Activated T-cell treated with anti-CD3 and anti-CD28 coated beads for 1 hour (primary cell): Measurements from ENCODE around the gene CAMTA1.

ENCODE experiments used
- DNase-seq: peaks from one replicate; pipeline ENCODE4 v3.0.0-alpha.2; 2020; ENCODE audit warnings: low read depth

CAMTA1 gene

DNA sequence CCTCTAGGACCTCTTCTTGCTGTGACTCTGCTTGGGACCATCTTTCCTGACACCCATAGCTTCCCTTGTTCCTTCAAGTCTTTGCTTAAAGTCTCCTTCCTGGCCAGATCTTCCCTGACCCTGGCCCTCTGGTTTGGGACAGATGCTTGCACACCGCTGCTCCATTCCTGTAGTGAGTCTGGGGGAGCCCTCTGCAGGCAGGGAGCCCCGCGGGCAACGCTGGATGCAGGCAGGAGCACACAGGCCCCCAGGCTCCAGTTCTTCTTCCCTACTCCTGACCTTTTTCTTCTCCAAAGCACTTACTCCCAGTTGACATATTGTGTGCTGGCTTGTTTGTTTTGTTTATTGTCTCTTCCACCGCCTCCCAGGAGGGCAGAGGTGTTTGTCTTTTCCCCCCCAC, 413.4 kb downstream of the CAMTA1 start:
- DNase-seq = no peak

DNA sequence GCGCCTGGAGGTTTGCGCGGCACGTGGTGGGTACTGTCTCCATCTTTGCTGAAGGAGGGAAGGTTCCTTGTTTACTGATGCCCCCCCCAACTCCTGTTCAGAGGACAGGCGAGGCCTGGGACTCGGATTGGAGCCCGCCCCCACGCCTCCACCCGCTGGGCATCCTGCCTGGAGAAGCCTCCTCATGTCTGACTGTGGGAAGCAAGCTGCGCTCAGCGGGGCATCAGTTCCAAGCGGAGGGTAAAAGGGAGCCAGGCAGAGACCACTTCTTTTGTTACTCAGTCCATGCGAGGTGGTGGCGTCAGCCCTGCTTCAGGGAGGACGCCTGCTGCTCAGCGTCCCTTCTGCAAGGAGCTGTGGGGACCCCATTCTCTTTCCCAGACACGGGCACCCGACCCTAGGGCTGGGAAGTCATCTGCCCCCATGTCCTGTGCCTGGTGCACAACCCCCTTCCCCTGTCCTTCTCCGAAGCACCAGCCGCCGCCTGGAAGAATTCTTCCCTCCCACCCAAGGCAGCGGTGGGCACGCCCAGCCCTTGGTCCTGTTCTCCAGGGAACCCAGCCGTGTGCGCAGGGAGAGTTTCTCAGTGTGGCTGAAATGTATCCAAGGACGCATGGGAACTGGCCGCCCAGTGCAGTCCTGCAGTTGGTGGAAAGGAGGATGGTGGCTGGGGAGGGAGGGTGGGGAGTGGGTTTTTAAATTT, 414.0 kb downstream of the CAMTA1 start:
- no peak for DNase-seq

DNA sequence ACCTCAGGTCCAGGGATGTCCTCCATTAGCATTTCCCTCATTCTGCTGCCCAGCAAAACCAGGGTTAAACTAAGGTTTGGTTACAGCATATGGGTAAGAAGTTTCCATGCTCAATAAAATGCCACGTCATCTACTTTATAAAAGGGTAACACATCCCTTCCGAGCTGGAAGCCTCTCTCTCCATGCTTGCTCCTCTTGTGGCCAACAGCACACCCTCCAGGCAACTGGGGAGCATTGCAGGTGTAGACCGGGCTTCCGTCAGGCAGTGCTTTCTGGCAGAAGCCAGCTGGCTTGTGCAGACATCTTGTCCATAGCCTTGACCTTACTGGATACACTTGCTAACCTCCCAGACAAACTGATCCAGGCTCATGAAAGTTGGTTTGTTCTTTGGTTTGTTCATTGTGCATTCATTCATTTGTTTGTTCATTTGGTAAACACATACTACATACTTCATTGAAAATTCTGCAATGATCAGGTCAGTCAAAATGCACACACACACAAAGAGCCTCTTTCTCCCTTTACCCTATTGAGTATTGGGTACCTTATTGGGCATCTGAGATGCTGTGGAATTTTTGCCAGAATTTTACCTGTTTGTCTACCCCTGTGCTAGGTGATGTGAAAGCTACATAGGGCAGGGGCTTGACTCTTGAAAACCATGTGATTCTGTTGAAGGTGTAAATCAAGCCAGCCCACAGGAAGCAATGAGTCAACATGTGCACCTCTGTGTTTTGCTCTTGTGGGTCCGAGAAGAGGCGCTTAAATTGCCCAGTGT, 422.8 kb downstream of the CAMTA1 start:
- DNase-seq = no peak

DNA sequence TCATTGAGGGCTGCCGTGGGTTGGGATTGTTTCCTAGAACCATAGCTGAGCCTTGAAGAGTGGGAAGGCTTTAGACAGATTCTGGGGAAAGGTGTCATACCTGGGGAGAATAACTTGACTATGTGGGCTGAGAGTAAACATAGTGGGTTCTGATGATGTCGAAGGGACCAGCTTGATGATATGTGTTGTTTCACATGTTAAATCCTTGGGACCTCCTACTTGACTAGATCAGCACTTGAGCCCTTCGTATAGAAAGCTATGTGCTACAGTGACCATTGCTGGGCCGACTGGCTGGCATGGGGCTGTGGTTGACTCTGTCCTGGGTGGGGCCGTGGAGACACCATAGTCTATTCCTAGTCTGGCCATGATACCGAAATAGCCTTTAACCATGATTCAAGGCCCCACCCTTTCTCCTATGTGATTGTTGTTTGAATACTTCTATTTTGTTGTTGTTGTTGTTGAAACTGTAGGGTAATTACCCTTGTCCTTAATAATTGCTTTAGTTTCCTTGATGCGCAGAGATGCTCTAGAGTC, 423.5 kb downstream of the CAMTA1 start:
- DNase-seq = no peak

DNA sequence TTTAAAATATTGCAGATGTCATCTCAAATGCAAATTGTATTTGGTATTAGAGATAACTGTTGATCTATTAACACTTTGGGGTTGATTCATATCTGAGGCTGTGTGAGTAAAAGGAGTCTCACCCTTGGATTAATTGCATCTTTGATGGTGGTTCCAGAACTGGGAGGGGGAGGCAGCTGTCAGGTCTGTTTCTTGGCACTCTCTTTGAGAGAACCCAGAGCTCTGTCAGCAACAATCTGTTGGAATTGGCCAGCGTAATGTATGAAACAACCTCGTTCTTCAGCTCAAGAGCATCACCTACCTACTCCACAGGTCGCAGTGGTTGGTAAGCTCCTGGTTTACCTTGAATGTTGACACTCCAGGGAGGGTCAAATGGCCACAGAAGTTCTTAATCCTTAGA, 424.1 kb downstream of the CAMTA1 start:
- DNase-seq = no peak

DNA sequence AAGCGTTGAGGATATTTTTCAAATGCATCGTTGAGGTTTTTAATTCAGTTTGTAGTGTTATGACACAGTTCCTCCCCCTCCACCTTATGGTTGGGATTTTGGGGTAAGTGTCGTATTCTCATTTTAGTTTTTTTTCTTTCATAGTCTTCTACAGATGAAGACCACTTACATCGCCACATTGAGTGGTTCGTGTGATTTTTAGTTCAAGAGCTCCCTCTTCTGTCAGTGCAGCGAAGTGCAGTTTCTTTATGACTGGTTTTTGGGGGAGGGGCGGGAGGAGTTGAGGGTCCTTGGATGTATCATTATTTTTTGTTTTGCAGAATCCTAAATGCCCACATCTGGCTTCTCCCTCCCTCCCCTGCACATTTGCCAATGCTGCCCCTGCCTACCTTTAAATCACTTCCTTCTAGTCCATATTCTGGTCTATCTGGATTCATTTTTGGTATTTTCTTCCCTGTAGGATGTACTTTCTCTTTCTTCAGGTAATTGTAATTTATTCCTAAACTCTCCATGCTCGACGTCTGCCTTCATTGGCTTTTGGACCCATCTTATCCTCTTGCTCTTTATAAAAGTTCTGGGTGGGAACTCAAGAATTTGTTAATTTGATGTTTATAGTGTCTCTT, 433.1 kb downstream of the CAMTA1 start:
- no peak for DNase-seq

DNA sequence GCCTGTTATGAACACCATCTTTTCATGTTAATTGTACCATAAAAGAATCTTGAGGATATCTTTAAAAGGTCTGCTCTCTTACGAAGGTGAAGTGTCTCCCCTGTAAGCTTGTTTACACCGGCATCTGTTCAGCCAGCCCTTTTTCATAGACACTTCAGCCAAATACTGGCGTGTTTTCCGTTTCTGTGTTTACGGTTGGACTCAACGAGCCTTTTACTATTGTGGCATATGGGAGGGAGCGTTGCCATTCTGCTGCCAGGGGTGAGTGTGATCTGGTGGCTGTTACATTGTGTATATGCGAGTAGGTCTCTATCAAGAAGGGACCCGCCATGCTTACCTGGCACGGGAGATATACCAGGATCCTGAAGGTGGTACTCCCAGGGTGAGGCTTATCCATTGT, 433.8 kb downstream of the CAMTA1 start:
- no peak for DNase-seq

DNA sequence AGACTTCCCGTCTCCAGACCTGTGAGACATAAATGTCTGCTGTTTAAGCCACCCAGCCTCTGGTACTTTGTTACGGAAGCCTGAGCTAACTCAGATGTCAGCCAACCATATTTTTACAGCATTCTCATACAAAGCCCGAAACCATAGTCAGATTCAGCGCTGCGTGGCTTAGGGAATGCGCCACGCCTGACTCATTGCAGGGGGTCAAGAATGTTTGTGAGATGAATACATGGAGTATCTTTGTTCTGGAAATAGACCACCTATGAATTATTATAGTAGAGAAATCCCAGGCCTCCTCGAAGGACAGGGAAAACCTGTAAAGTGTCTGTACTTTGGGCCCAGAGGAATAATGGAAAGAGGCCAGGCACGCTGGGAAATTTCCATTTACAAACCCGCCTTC, 434.8 kb downstream of the CAMTA1 start:
- no peak for DNase-seq

DNA sequence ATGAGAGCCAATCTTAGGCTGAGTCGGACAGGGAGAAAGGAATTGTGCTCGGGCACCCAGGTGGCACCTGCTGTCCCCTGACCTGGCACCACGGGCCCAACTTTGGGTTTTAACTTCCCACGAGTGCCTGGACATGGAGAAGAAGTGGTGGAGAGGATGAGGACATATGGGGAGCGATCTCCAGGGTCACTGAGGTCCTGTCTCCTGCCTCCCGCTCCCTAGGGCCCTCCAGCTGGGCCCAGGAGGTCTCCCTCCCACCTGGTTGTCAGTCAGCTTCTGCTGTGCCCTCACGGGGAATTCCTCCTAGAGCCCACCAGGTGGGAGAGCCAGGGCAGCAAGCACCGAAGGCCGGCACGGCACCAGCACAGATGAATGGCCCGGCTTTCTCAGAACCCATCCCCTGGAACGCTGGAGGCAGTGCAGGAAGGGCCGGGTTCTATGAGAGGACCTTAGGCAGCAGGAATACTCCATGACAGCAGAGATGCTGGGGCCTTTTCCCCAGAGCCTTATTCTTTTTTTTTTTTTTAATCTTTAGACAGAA, 435.5 kb downstream of the CAMTA1 start:
- DNase-seq = no peak

DNA sequence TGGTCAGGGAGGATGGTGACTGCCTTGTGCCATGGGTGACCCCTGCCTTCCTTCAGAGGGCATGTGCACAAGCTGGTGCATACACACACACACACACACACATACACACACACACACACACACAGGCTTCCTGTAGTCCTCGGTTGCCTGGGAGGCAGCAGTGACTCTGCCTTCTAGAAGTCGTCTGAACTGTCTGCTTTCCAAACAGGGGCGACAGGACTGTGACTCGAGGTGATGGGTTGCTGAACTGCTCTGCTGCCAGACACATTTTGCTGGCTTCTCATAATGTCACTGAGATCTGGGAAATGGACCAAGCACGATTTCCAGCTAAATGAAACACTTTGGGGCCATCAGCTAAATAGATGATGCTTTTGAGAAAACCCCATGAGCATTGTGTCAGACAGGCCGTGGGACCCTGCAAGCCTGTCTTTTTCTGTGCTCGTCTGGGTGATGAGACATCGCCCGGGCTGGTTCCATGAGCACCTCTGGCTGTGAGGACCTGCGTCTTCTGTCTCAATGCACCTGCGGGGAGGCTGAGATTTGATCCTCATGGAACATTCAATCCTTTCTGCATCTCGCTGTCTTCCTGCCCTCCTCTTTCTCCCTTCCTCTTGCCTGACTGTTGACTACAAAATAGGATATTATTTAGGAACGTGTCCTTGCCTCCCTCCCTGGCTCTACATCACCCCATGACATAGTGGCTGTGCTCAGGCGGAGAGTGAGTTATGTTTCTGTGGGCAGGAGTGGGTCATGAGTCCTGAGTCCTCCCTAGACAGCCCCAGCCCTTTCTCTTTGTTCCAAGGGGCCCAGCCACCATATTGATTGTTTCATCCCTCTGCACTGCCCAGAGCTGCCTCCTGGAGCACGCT, 436.8 kb downstream of the CAMTA1 start:
- DNase-seq = no peak

DNA sequence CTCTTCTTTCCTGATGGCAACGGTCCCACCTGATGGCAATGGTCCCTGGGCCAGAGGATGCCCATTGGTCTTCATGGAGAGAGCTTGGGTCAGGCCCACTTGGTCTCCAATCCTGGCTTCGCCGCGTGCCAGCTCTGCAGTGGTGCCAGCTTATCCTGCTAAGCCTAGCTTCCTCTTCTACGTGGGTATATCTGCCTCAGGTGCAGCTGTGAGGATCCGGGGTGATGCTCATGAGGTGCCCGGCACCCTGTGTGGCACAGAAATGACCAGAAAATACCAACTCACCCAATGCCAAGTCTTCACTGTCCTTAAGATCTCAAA, 437.4 kb downstream of the CAMTA1 start:
- no peak for DNase-seq

DNA sequence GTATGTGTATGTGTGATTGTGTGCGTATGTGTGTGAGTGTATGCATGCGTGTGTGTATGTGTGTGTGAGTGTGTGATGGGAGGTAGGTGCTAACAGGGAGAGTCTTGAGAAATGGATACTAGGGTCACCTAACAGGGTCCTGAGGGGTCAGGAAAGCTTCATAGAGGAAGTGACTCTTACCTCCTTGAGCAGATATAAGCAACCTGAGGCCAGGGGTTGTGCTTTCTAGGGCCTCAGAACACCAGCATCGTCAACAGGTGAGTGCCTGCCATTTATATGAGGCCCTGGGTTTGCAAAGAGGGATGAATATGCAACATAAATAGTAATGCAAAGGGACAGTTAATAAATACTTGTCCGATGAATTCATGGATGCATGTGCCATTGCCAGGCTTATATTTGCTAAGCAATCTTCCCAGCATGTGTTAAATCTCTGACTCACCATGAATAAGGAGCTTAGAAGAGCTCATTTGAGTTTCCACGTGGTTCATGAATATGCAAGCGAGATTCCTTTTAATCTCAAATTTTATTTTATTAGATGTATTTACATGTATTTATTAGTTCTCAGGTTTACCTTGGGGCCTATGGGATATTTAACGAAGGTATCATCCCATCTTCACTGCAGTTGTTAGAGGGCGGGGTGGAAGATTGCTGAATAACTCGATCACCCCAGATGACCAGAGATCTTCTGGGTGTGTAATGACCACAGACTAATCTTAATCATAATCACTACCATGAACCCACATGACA, 438.3 kb downstream of the CAMTA1 start:
- DNase-seq = no peak

DNA sequence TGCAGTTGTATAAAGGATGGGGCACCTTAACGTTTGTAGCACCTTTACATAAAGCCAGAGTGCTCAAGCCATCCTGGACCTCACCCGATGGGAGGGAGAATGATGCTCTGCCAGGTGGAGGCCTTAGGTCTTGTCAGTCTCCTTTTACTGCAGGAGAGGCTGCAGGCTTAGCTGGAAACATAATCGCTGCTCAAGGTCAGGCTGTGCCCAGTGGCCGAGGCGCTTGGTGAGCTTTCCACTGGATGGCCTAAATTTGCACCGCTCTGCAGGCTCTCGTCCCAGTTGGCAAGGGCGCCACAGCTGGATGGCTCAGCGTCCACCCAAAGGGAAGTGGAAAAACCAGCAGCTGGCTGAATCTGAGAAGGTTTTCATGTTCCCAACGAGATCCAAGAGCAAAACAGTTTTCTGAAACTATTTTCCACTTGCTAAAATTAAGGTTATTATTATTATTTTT, 438.9 kb downstream of the CAMTA1 start:
- DNase-seq = no peak

DNA sequence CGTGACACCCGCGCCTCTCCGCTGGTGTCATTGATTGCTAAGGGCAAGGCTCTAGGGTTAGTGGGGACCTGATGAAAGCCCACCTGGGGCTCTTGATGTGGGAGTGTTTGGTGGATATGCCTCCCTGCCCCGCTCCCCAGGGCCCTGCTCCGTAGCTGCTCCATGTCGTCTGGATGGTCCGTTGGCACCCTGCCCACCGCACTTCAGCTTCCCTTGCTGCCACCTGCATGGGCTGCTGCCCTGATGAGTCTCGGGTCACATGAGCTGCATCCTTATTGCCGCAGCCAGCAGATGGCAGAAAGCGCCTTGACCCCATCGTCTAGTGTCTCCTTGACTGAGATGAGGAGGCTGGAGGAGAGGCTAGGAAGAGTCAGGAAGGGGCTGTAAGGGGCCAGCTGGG, 439.4 kb downstream of the CAMTA1 start:
- no peak for DNase-seq

DNA sequence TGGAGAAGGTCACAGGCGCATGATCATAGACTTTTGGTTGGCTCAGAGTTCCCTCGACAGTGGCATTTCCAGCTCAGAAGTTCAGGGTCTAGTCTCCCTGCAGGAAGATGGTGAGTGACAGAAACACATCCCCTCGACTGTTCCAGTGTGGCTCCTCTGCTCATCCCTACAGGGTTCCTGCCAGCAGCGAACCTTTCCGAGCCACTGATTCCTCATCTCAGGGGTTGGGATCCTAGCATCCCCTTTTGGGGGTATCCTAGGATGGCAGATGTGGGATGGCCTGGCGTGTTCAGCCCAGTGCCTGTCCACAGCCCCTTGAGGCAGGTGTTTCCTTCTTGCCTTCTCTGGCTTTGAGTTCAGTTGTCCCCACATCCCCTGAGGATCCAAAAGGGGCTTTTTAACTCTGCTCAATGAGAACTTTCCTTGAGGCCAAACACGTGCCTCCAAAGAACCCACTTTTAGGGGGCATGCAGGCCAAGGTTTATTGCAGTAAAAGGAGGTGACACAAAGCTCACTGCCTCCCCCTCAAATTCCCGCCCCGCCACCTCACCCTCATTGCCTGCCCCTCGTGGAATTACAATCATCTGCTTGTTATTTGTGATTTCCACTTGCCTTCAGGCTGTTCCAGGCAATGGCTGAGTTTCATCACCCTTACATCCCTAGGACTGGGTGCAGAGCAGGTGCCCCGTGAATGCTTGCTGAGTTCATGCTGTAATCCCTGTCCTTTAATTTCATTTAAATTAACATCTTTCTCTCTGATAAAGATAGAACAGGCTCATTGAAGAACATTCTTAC, 440.7 kb downstream of the CAMTA1 start:
- no peak for DNase-seq

DNA sequence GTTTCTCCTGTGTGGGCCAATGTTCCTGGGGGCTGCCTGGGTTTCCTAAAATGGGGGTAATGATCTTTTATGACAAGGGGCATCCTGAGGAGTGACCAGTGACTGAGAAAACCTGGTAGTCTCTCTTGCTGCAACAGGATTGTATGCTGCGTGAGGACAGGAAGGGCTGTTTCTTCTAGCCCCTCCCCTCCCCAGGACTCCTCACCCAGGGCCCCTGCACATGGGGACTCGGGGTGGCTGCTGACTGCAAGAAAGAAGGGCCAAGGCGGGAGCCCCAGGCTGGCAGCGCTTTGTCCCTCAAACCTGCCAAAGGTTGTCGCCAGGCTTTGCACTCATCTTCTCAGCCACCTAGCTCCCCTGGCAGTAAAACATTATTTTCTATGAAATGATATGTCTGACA, 442.4 kb downstream of the CAMTA1 start:
- DNase-seq = no peak

DNA sequence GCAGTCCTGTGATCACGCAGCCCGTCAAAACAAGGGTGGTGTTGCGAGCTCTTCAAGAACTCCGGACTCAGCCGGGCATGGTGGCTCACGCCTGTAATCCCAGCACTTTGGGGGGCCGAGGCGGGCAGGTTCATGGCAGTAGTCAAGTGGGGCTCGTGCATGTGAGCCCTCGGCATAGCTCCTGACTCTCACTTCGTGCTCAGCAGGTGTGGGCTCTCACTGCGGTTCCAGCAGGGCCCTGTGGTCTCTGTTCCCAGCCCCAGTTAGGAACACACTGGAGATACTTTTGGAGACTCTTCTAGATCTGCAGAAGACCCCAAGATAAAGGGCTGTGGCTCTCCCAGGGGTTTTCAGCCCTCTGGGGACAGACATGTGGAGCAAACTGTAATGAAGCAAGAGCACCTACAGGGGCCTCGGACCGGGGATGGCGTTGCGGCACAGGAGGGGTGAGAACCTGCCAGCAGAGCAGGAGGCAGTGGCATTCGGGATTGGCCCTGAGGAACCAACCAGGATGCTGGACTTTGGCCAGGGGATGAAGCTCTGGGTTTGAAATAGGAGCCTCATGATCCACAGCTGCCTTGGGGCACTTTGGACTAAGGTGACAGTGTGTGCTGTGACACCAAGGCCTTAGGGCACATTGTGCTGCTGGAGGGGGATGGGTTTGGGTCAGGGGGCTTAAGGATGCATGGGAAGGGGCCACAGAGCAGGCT, 443.2 kb downstream of the CAMTA1 start:
- no peak for DNase-seq

DNA sequence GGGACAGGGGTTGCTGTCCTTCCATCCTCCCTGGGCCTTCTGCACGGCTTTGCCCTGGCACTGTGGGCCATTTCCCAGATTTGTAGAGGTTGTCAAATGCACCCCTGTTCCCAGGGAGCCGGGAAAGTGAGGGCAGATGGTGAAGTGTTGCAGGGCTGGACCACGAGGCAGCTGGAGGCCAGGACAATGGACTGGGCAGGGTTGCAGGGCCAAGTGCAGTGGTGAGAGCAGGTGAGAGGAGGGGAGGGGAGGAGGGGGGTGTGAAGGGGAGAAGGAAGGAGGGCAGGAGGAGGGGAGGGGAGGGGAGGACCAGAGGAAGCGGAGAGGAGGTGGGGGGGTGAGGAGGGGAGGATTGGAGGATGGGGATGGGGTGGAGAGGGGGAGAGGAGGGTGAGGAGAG, 443.9 kb downstream of the CAMTA1 start:
- no peak for DNase-seq
